H1 (cell line): ENCODE results near the gene METTL25B. TPM values are rescaled to one million over a fixed set of nuclear protein-coding genes. Genes with fewer than 3 reads are reported as not detected.

Experiments
- BACH1 ChIP-seq: IDR thresholded peaks from 2 replicates; pipeline ENCODE4 v1.6.1; 2012; ENCODE audit warnings: low read length, improper control_type of control experiment
- CHD2 ChIP-seq: IDR thresholded peaks from 2 replicates; pipeline ENCODE4 v1.6.1; 2012; ENCODE audit warnings: low read length, improper control_type of control experiment
- CTCF ChIP-seq, 3 experiments: IDR thresholded peaks; 1 replicate in 2 of 3; 2 replicates in 1 of 3; pipeline versions ENCODE4 v1.5.1 to v1.6.1; 2011; ENCODE audit warnings: low read length in 3 of 3, mild to moderate bottlenecking in 3 of 3, inconsistent platforms in 2 of 3, low read depth in 1 of 3, moderate library complexity in 1 of 3; ENCODE audit not compliant: insufficient read depth in 1 of 3; ENCODE audit errors: control extremely low read depth in 1 of 3
- EGR1 ChIP-seq: IDR thresholded peaks from 2 replicates; pipeline ENCODE4 v1.6.1; 2011; ENCODE audit warnings: low read depth, low read length, borderline replicate concordance
- EZH2 ChIP-seq: fragments of 200-600 bp; sonication (generic); IDR thresholded peaks from 2 replicates; pipeline ENCODE4 v1.7.1; 2012; ENCODE audit warnings: low read depth, mild to moderate bottlenecking, moderate library complexity, low read length, inconsistent platforms; ENCODE audit not compliant: severe bottlenecking
- MAFK ChIP-seq: IDR thresholded peaks from 2 replicates; pipeline ENCODE4 v1.6.1; 2012; ENCODE audit warnings: low read depth, mild to moderate bottlenecking, improper control_type of control experiment, low read length
- POLR2A ChIP-seq, 2 experiments: IDR thresholded peaks; 1 replicate in 1 of 2; 2 replicates in 1 of 2; pipeline ENCODE4 v1.6.1; 2011; ENCODE audit warnings: low read depth in 2 of 2, low read length in 2 of 2, mild to moderate bottlenecking in 2 of 2; ENCODE audit errors: control extremely low read depth in 1 of 2
- SIRT6 ChIP-seq: IDR thresholded peaks from one replicate; pipeline ENCODE4 v1.7.1; 2012; ENCODE audit warnings: low read length, inconsistent platforms
- YY1 ChIP-seq: IDR thresholded peaks from 2 replicates; pipeline ENCODE4 v1.6.1; 2011; ENCODE audit warnings: low read depth, mild to moderate bottlenecking, low read length
- polyA plus RNA-seq, 7 experiments: library from polyadenylated mRNA; depleted of rRNA in 3 of 7; stranded (reverse) in 5 of 7; unstranded in 2 of 7; fragments of >200 nt in 5 of 7; fragments of 200-250 nt in 2 of 7; gene quantifications; 1 replicate in 5 of 7; 2 replicates in 1 of 7; 4 replicates in 1 of 7; pipeline versions ENCODE4 v1.2.1 to v1.2.3, GENCODE V29; 2011 to 2013; ENCODE audit warnings: missing spikeins in 2 of 7, mixed read lengths in 2 of 7
- total RNA-seq: library from RNA; stranded (reverse); fragmentation: NEBNext Ultra II Directional; extraction: Animal tissue kit (Norgen Biotek cat#: 25700); gene quantifications from 2 replicates; pipeline ENCODE4 v1.2.1, GENCODE V29; 2021
- TF ChIP-seq, protein P1 (sequence below): IDR thresholded peaks from 2 replicates; pipeline ENCODE4 v1.6.1; 2012; ENCODE audit warnings: inconsistent platforms

METTL25B gene
- total and polyA plus RNA-seq, 2 of the 8 experiments (the other 6 are each of a cell fraction or from before 2014, with no cell fraction given): 28.4 to 30.1 TPM

GRCh38 chr1:156705321-156705917, 22.9 kb upstream of the METTL25B start, which contains the start of gene CRABP2 (continued):
- TF ChIP-seq MAFK (no peak), CHD2 (no peak), POLR2A (IDR thresholded peaks at IDR 0.05; ENCODE audit: control extremely low read depth in 1 of 2, low read depth in 2 of 2, low read length in 2 of 2) (peak; percentile 19 to 53; a peak in 2 of 3 replicates), BACH1 (peak; percentile 31; the same call in 1 of the 2 replicates), EZH2 (no peak), EGR1 (no peak), CTCF (IDR thresholded peaks at IDR 0.05; ENCODE audit: control extremely low read depth in 1 of 3, insufficient read depth in 1 of 3, low read depth in 1 of 3, low read length in 3 of 3) (0 out of 4 replicates have a peak, but pooled peaks of 1 of the 3 experiments have one; percentile 0), SIRT6 (no peak), YY1 (no peak)
- TF ChIP-seq, protein P1, sequence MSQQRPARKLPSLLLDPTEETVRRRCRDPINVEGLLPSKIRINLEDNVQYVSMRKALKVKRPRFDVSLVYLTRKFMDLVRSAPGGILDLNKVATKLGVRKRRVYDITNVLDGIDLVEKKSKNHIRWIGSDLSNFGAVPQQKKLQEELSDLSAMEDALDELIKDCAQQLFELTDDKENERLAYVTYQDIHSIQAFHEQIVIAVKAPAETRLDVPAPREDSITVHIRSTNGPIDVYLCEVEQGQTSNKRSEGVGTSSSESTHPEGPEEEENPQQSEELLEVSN: peak; percentile 6; the same call in 1 of the 2 replicates
